Transverse colon (tissue), 4 donors: ENCODE data around the gene KLC3. TPM values are rescaled to one million over a fixed set of nuclear protein-coding genes. Genes with fewer than 3 reads are reported as not detected.

Experiments
- DNase-seq: peaks from one replicate; pipeline ENCODE4 v3.0.0-alpha.2; 2019
- H3K27ac ChIP-seq, 4 donors: fragments of 200-600 bp; sonication (generic); 2 replicates each; pipeline ENCODE4 v1.5.1; 2016 to 2018; ENCODE audit warnings: inconsistent platforms in 4 of 4
- H3K27me3 ChIP-seq: fragments of 200-600 bp; sonication (generic); 2 replicates; pipeline ENCODE4 v1.5.1; 2017; ENCODE audit warnings: inconsistent platforms
- H3K36me3 ChIP-seq, 4 donors: fragments of 200-600 bp; sonication (generic); 2 replicates each; pipeline ENCODE4 v1.5.1; 2017 to 2019; ENCODE audit warnings: inconsistent platforms in 4 of 4
- H3K4me1 ChIP-seq, 4 donors: fragments of 200-600 bp; sonication (generic); 2 replicates each; pipeline ENCODE4 v1.5.1; 2017 to 2020; ENCODE audit warnings: inconsistent platforms in 4 of 4
- H3K4me3 ChIP-seq, 4 donors: fragments of 200-600 bp; sonication (generic); 1 replicate in 1 of 4; 2 replicates in 3 of 4; pipeline versions ENCODE4 v1.5.1 to v1.6.1; 2017 to 2019; ENCODE audit warnings: inconsistent platforms in 4 of 4
- H3K9me3 ChIP-seq, 2 donors: fragments of 200-600 bp; sonication (generic); 2 replicates each; pipeline ENCODE4 v1.5.1; 2017 to 2019; ENCODE audit warnings: inconsistent platforms in 2 of 2
- CTCF ChIP-seq, 5 experiments: fragments of 200-600 bp in 3 of 5; fragments of 450-650 bp in 2 of 5; sonication (generic) in 3 of 5; IDR thresholded peaks; 1 replicate in 2 of 5; 2 replicates in 3 of 5; pipeline ENCODE4 v1.5.1; 2016 to 2017; ENCODE audit warnings: antibody characterized with exemption in 5 of 5, inconsistent platforms in 3 of 5, mild to moderate bottlenecking in 2 of 5, moderate library complexity in 1 of 5
- EP300 ChIP-seq: sonication (generic); formaldehyde crosslinking; IDR thresholded peaks from one replicate; pipeline ENCODE4 v1.6.1; 2017; ENCODE audit warnings: antibody characterized with exemption, low read depth
- POLR2A ChIP-seq: fragments of 450-650 bp; IDR thresholded peaks from one replicate; pipeline ENCODE4 v1.6.1; 2016; ENCODE audit warnings: antibody characterized with exemption, mild to moderate bottlenecking, moderate library complexity
- POLR2AphosphoS5 ChIP-seq, 3 donors: sonication (generic); formaldehyde crosslinking; IDR thresholded peaks; one replicate each; pipeline ENCODE4 v1.6.1; 2016; ENCODE audit warnings: antibody characterized with exemption in 3 of 3
- WGBS, 2 donors: methylation state at CpG; one replicate each; pipeline ENCODE4 v1.1.5; 2018; ENCODE audit warnings: low coverage in 1 of 2; 5-methylcytosine and 5-hydroxymethylcytosine counted together
- in situ Hi-C, 4 donors: fragments of 200-750 bp; cut with MboI; loops; one replicate each; pipeline versions ENCODE4 v1.15.0 to v1.15.1; 2017; ENCODE audit warnings: low sequenced_read_pairs in 3 of 4, low pct_ligation_motif_present in 1 of 4, low pct_unique_long_range_greater_than_20kb in 1 of 4
- intact Hi-C: fragments of 100-400 bp; cut with DNase I; formaldehyde crosslinking; loops from one replicate; pipeline ENCODE4 v1.15.1; 2023; ENCODE audit warnings: low total_unique reads
- total RNA-seq, 4 donors: library from RNA; depleted of rRNA; stranded (reverse); fragments of >200 nt; gene quantifications; one replicate each; pipeline ENCODE4 v1.1.0, GENCODE V29; 2016

Gene KLC3
- total RNA-seq, 4 donors from 2014 or later = not detected

DNA sequence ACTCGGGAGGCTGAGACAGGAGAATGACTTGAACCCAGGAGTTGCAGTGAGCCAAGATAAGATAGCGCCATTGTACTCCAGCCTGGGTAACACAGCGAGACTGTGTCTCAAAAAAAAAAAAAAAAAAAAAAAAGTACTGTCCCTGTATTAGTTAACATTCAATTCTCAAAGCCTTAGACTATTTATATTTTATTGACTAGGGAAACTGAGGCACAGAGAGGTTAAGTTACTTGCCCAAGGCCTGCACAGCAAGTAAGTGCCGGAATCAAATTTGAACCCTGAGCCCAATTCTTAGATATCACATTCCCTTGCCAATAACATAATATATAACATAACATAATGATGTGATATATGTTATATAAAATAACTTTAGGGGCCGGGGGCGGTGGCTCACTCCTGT lies 921 bp upstream of the KLC3 start:
- WGBS, 2 donors = 68 to 76% methylated on average over 3 to 6 of the region's 6 CpGs
- DNase-seq = no peak
- in situ Hi-C loops (no loop called here), intact Hi-C loops (loop anchor here (10.0 kb wide), 1 partner anchor 235 kb away; no protein-coding TSS in a partner anchor)
- Histone ChIP-seq H3K4me3 (no peak overlapping the region), H3K27me3 (peaks cover 55% of the 10 kb centered on the region), H3K27ac (no peak overlapping the region), H3K36me3 (no peaks in the 10 kb centered on the region), H3K4me1 (peaks cover 0 to 12% (median 8%) of the 10 kb centered on the region in 4 donors), H3K9me3 (no peaks in the 10 kb centered on the region)
- TF ChIP-seq CTCF (IDR thresholded peaks at IDR 0.05) (no peak), POLR2A (no peak), POLR2AphosphoS5 (IDR thresholded peaks at IDR 0.05) (no peak), EP300 (no peak)

- no peaks in the 10 kb centered on the region for H3K36me3 ChIP-seq
- peaks cover 0 to 12% (median 8%) of the 10 kb centered on the region in 4 donors for H3K4me1 ChIP-seq
- peak overlapping the region in 2 of 4 donors; percentile 22 to 27 for H3K4me3 ChIP-seq
- TF ChIP-seq CTCF (IDR thresholded peaks at IDR 0.05) (no peak), POLR2AphosphoS5 (IDR thresholded peaks at IDR 0.05) (no peak), POLR2A (no peak), EP300 (no peak)
- H3K27ac ChIP-seq = no peak overlapping the region
- intact Hi-C loops (loop anchor here (10.0 kb wide), 1 partner anchor 236 kb away; no protein-coding TSS in a partner anchor), in situ Hi-C loops (no loop called here)
- WGBS, 2 donors = 11% methylated on average over 23 of the region's 25 CpGs; no CpG with 5 or more reads in 1 of the 2 donors
- H3K27me3 ChIP-seq = peaks cover 69% of the 10 kb centered on the region
- H3K9me3 ChIP-seq = no peaks in the 10 kb centered on the region
- no peak for DNase-seq
These were observed 426 bp downstream of the KLC3 start for GRCh38 chr19:45340899-45341453.

DNA sequence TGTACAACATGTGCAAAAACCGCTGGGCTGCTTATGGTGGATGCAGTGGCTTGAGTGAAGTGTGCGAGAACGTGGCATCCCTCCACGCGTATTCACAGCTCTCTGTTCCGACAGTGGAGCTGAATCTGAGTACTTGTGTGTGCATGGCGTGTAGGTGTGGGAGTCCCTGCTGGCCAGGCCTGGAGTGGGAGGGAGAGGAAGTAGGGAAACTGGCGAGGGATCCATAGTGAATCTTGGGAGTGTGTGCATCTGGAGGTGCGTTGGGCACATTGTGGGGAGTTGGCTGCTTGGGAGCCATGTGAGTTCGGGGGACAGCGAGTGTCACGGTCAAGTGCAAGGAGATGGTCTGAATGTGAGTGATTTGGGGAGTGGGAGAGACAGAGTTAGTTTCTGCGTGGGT lies 2.4 kb downstream of the KLC3 start:
- Histone ChIP-seq H3K27ac (no peak overlapping the region), H3K4me1 (peaks cover 0 to 12% (median 8%) of the 10 kb centered on the region in 4 donors), H3K9me3 (no peaks in the 10 kb centered on the region), H3K4me3 (no peak overlapping the region), H3K36me3 (no peaks in the 10 kb centered on the region), H3K27me3 (peaks cover 81% of the 10 kb centered on the region)
- DNase-seq = no peak
- intact Hi-C loops = loop anchor here (10.0 kb wide), 1 partner anchor 238 kb away; no protein-coding TSS in a partner anchor
- in situ Hi-C loops = no loop called here
- 80 to 90% methylated on average over 5 to 13 of the region's 13 CpGs for WGBS, 2 donors
- TF ChIP-seq EP300 (no peak), CTCF (IDR thresholded peaks at IDR 0.05) (no peak), POLR2AphosphoS5 (IDR thresholded peaks at IDR 0.05) (no peak), POLR2A (no peak)

- 26% methylated on average over 15 of the region's 15 CpGs; no CpG with 5 or more reads in 1 of the 2 donors for WGBS, 2 donors
- H3K4me1 ChIP-seq = peaks cover 0 to 9% (median 8%) of the 10 kb centered on the region in 4 donors
- no peak overlapping the region for H3K27ac ChIP-seq
- TF ChIP-seq POLR2A (no peak), POLR2AphosphoS5 (IDR thresholded peaks at IDR 0.05) (no peak), EP300 (no peak), CTCF (IDR thresholded peaks at IDR 0.05) (no peak)
- H3K36me3 ChIP-seq = no peaks in the 10 kb centered on the region
- no peak overlapping the region for H3K4me3 ChIP-seq
- peaks cover 72% of the 10 kb centered on the region for H3K27me3 ChIP-seq
- no peaks in the 10 kb centered on the region for H3K9me3 ChIP-seq
- in situ Hi-C loops = no loop called here
- intact Hi-C loops = loop anchor here (10.0 kb wide), 1 partner anchor 240 kb away; no protein-coding TSS in a partner anchor
- no peak for DNase-seq
These were observed 4.3 kb downstream of the KLC3 start for GRCh38 chr19:45344621-45345505.
